SK-N-SH treated with all-trans-retinoic acid at 6 μM for 48 hours (cell line): ENCODE data around the gene TEX55.

Experiments
- ARNTL ChIP-seq: fragments of 450-650 bp; formaldehyde crosslinking; IDR thresholded peaks from 2 replicates; pipeline ENCODE4 v1.5.0; 2020; ENCODE audit warnings: low read depth, mild to moderate bottlenecking, moderate library complexity, borderline replicate concordance
- BACH2 ChIP-seq: fragments of 250-450 bp; sonication (Bioruptor Pico); IDR thresholded peaks from 2 replicates; pipeline ENCODE4 v1.9.0; 2021; ENCODE audit warnings: mild to moderate bottlenecking, borderline replicate concordance
- GLIS3 ChIP-seq: fragments of 250-450 bp; sonication (Bioruptor Pico); IDR thresholded peaks from 2 replicates; pipeline ENCODE4 v1.5.0; 2020; ENCODE audit warnings: mild to moderate bottlenecking, moderate library complexity
- ISL1 ChIP-seq: fragments of 250-450 bp; sonication (Bioruptor Pico); IDR thresholded peaks from 2 replicates; pipeline ENCODE4 v2.1.2; 2022; ENCODE audit warnings: mild to moderate bottlenecking, moderate library complexity
- TCF4 ChIP-seq: fragments of 250-450 bp; sonication (Bioruptor Pico); IDR thresholded peaks from 2 replicates; pipeline ENCODE4 v1.8.0; 2021; ENCODE audit warnings: mild to moderate bottlenecking, moderate library complexity, borderline replicate concordance
- ZFP3 ChIP-seq: fragments of 250-450 bp; sonication (Bioruptor Pico); IDR thresholded peaks from 2 replicates; pipeline ENCODE4 v1.5.0; 2020; ENCODE audit warnings: mild to moderate bottlenecking, moderate library complexity

GRCh38 chr3:119125342-119125741, 20.6 kb upstream of the TEX55 start:
- no peak for TF ChIP-seq ZFP3
- TF ChIP-seq ARNTL (CRISPR knock-in tag): no peak
- no peak for TF ChIP-seq ISL1 (CRISPR knock-in tag)
- TF ChIP-seq BACH2 (CRISPR knock-in tag): no peak
- TF ChIP-seq TCF4: no peak
- no peak for TF ChIP-seq GLIS3 (CRISPR knock-in tag)
